Astrocyte of the cerebellum (primary cell): ENCODE measurements around the gene RMP24.
"Not testable (repeated sequence)": the region's sequence is repeated elsewhere in the genome, so short reads cannot be mapped to it uniquely, and the experiment has no call there.

Source experiments
- DNase-seq: peaks from one replicate; pipeline ENCODE4 v3.0.0-alpha.2; 2011; ENCODE audit warnings: low read depth
- H3K4me3 ChIP-seq: 2 replicates; pipeline ENCODE4 v1.5.1; 2011; ENCODE audit warnings: mild to moderate bottlenecking, low read depth, low read length, moderate library complexity
- CTCF ChIP-seq: IDR thresholded peaks from 2 replicates; pipeline ENCODE4 v1.5.1; 2012; ENCODE audit warnings: low read length, low read depth, moderate library complexity, mild to moderate bottlenecking; ENCODE audit errors: missing control alignments
- in situ Hi-C: cut with HindIII; loops from 2 replicates; pipeline ENCODE4 v1.10.0; 2017; ENCODE audit warnings: low sequenced_read_pairs

Gene RMP24

GRCh38 chr18:35956226-35956625 lies 16.3 kb upstream of the RMP24 start:
- no peak for DNase-seq
- TF ChIP-seq CTCF, result no peak
- no peak overlapping the region for H3K4me3 ChIP-seq
- in situ Hi-C loops, result no loop called here

- DNase-seq, result no peak
- no peak for TF ChIP-seq CTCF
- in situ Hi-C loops, result no loop called here
These were observed 10.2 kb upstream of the RMP24 start for GRCh38 chr18:35962320-35962719.

GRCh38 chr18:35964319-35964718 lies 8.2 kb upstream of the RMP24 start:
- H3K4me3 ChIP-seq, result no peak overlapping the region
- TF ChIP-seq CTCF, result no peak
- DNase-seq, result no peak
- in situ Hi-C loops, result no loop called here

More at GRCh38 chr18:35962320-35962719, 10.2 kb upstream of the RMP24 start:
- H3K4me3 ChIP-seq, result no peak overlapping the region

- in situ Hi-C loops, H3K4me3 ChIP-seq, DNase-seq: not testable (repeated sequence)
These were observed 4.6 kb upstream of the RMP24 start for GRCh38 chr18:35967866-35968265.

- H3K4me3 ChIP-seq, result no peak overlapping the region
- no peak for TF ChIP-seq CTCF
- DNase-seq, result no peak
- in situ Hi-C loops, result no loop called here
These were observed 4.1 kb upstream of the RMP24 start for GRCh38 chr18:35968278-35968880.

- in situ Hi-C loops, result no loop called here
- TF ChIP-seq CTCF, result no peak
- H3K4me3 ChIP-seq, result no peak overlapping the region
- DNase-seq, result no peak
These were observed 2.8 kb upstream of the RMP24 start for GRCh38 chr18:35969676-35970075.

- in situ Hi-C loops, result no loop called here
- TF ChIP-seq CTCF, result no peak
- peak overlapping the region; percentile 99 for H3K4me3 ChIP-seq
- no peak for DNase-seq
These were observed 750 bp upstream of the RMP24 start for GRCh38 chr18:35971661-35972196.
